Skeletal muscle cell (primary cell): ENCODE data around the gene LIN28B.
A peak's percentile ranks its signal among the peaks of the same experiment; 100 is the strongest.
"Not testable (repeated sequence)": the region's sequence is repeated elsewhere in the genome, so short reads cannot be mapped to it uniquely, and the experiment has no call there.

ENCODE experiments used
- DNase-seq: peaks from one replicate; pipeline ENCODE4 v3.0.0-alpha.2; 2010; ENCODE audit warnings: low read depth
- H3K4me3 ChIP-seq: 2 replicates; pipeline ENCODE4 v1.5.1; 2011; ENCODE audit warnings: low read depth, mild to moderate bottlenecking, control low read depth, low read length, moderate library complexity

The LIN28B gene

GRCh38 chr6:104955491-104955890 lies 1.4 kb upstream of the LIN28B start:
- DNase-seq: no peak
- H3K4me3 ChIP-seq: no peak overlapping the region

GRCh38 chr6:104955927-104956730 lies 778 bp upstream of the LIN28B start:
- H3K4me3 ChIP-seq: no peak overlapping the region
- no peak for DNase-seq

GRCh38 chr6:104957301-104958177 lies 632 bp downstream of the LIN28B start:
- H3K4me3 ChIP-seq: peak overlapping the region; percentile 22
- DNase-seq: no peak

GRCh38 chr6:104958178-104959025 lies 1.5 kb downstream of the LIN28B start:
- no peak overlapping the region for H3K4me3 ChIP-seq
- DNase-seq: no peak

GRCh38 chr6:104959026-104959858 lies 2.3 kb downstream of the LIN28B start:
- no peak overlapping the region for H3K4me3 ChIP-seq
- no peak for DNase-seq

GRCh38 chr6:104969108-104969507 lies 12.2 kb downstream of the LIN28B start:
- no peak for DNase-seq
- H3K4me3 ChIP-seq: no peak overlapping the region

GRCh38 chr6:104969785-104970581 lies 13.1 kb downstream of the LIN28B start:
- no peak for DNase-seq
- H3K4me3 ChIP-seq: no peak overlapping the region

GRCh38 chr6:104973404-104973803 lies 16.5 kb downstream of the LIN28B start:
- DNase-seq: no peak

GRCh38 chr6:104983296-104983695 lies 26.4 kb downstream of the LIN28B start:
- no peak overlapping the region for H3K4me3 ChIP-seq
- DNase-seq: no peak

More at GRCh38 chr6:104973404-104973803, 16.5 kb downstream of the LIN28B start:
- H3K4me3 ChIP-seq: no peak overlapping the region

GRCh38 chr6:104983776-104984175 lies 26.9 kb downstream of the LIN28B start:
- no peak overlapping the region for H3K4me3 ChIP-seq
- DNase-seq: no peak

GRCh38 chr6:104984831-104985230 lies 27.9 kb downstream of the LIN28B start:
- DNase-seq: no peak
- no peak overlapping the region for H3K4me3 ChIP-seq

- DNase-seq, H3K4me3 ChIP-seq: not testable (repeated sequence)
These were observed 29.0 kb downstream of the LIN28B start for GRCh38 chr6:104985875-104986274.

GRCh38 chr6:104986625-104987024 lies 29.7 kb downstream of the LIN28B start:
- no peak for DNase-seq
- H3K4me3 ChIP-seq: no peak overlapping the region

- DNase-seq: no peak
- H3K4me3 ChIP-seq: no peak overlapping the region
These were observed 30.3 kb downstream of the LIN28B start for GRCh38 chr6:104987218-104987617.

- no peak for DNase-seq
- H3K4me3 ChIP-seq: no peak overlapping the region
These were observed 33.2 kb downstream of the LIN28B start for GRCh38 chr6:104990085-104990484.

- not testable (repeated sequence) for H3K4me3 ChIP-seq, DNase-seq
These were observed 34.2 kb downstream of the LIN28B start for GRCh38 chr6:104991062-104991461.

GRCh38 chr6:104993576-104993975 lies 36.7 kb downstream of the LIN28B start:
- H3K4me3 ChIP-seq, DNase-seq: not testable (repeated sequence)

- peak; percentile 41 for DNase-seq
- H3K4me3 ChIP-seq: no peak overlapping the region
These were observed 39.2 kb downstream of the LIN28B start for GRCh38 chr6:104995989-104996617.
